K562 (cell line): ENCODE results near the gene SPDEF. TPM values are rescaled to one million over a fixed set of nuclear protein-coding genes. Genes with fewer than 3 reads are reported as not detected.

Experiments
- ATF4 ChIP-seq: fragments of 450-650 bp; formaldehyde crosslinking; IDR thresholded peaks from 2 replicates; pipeline ENCODE4 v1.4.0; 2022; ENCODE audit warnings: mild to moderate bottlenecking, moderate library complexity
- BDP1 ChIP-seq: IDR thresholded peaks from 3 replicates; pipeline ENCODE4 v1.6.1; 2011; ENCODE audit not compliant: insufficient read length, insufficient read depth
- ETV6 ChIP-seq, 3 experiments: fragments of 150-350 bp in 1 of 3; sonication (generic) in 1 of 3; formaldehyde crosslinking in 1 of 3; IDR thresholded peaks; 2 replicates each; pipeline versions ENCODE4 v1.6.1 to v1.8.0; 2014 to 2022; ENCODE audit warnings: borderline replicate concordance in 2 of 3, low read depth in 2 of 3, antibody characterized with exemption in 1 of 3, low read length in 1 of 3, mild to moderate bottlenecking in 1 of 3, missing genetic modification reagents in 1 of 3
- FIP1L1 ChIP-seq: fragments of 200-400 bp; formaldehyde crosslinking; IDR thresholded peaks from 2 replicates; pipeline ENCODE4 v1.6.1; 2018; ENCODE audit warnings: mild to moderate bottlenecking, low read depth, low read length; ENCODE audit not compliant: poor library complexity, severe bottlenecking
- FOXK2 ChIP-seq, 2 experiments: fragments of 450-650 bp; IDR thresholded peaks in 1 of 2; conservative IDR thresholded peaks in 1 of 2; 2 replicates each; pipeline ENCODE4 v1.6.1; 2016; ENCODE audit warnings: low read depth in 2 of 2, mild to moderate bottlenecking in 1 of 2
- HMGXB4 ChIP-seq: sonication (generic); formaldehyde crosslinking; IDR thresholded peaks from 2 replicates; pipeline ENCODE4 v1.8.1; 2023; ENCODE audit warnings: mild to moderate bottlenecking, missing genetic modification reagents
- KDM1A ChIP-seq, 2 experiments: fragments of 450-650 bp; IDR thresholded peaks; 2 replicates each; pipeline ENCODE4 v1.6.1; 2016; ENCODE audit warnings: mild to moderate bottlenecking in 2 of 2
- NCOA1 ChIP-seq: fragments of 450-650 bp; IDR thresholded peaks from 2 replicates; pipeline ENCODE4 v1.6.1; 2016; ENCODE audit warnings: low read depth
- NEUROD1 ChIP-seq: fragments of 150-350 bp; IDR thresholded peaks from 2 replicates; pipeline ENCODE4 v1.6.1; 2014; ENCODE audit warnings: borderline replicate concordance, low read length, low read depth; ENCODE audit not compliant: partially characterized antibody
- NR2F6 ChIP-seq: fragments of 450-650 bp; formaldehyde crosslinking; IDR thresholded peaks from 2 replicates; pipeline ENCODE4 v1.4.0; 2020; ENCODE audit warnings: mild to moderate bottlenecking
- POLR2AphosphoS5 ChIP-seq: IDR thresholded peaks from 2 replicates; pipeline ENCODE4 v1.6.1; 2011; ENCODE audit warnings: mild to moderate bottlenecking, low read depth, low read length, moderate library complexity; ENCODE audit not compliant: control insufficient read depth, insufficient read depth
- RNF2 ChIP-seq: sonication (generic); IDR thresholded peaks from 2 replicates; pipeline ENCODE4 v1.6.1; 2016
- SETDB1 ChIP-seq: IDR thresholded peaks from one replicate; pipeline ENCODE4 v1.6.1; 2012; ENCODE audit warnings: low read length, control low read depth, inconsistent platforms
- SP1 ChIP-seq: sonication (generic); formaldehyde crosslinking; IDR thresholded peaks from 2 replicates; pipeline ENCODE4 v1.8.1; 2022; ENCODE audit warnings: mild to moderate bottlenecking, missing genetic modification reagents
- TAF7 ChIP-seq: fragments of 450-650 bp; IDR thresholded peaks from 2 replicates; pipeline ENCODE4 v1.6.1; 2016; ENCODE audit warnings: missing genetic modification characterization, missing compliant biosample characterization
- TRIM24 ChIP-seq, 2 experiments: fragments of 450-650 bp; IDR thresholded peaks; 2 replicates each; pipeline ENCODE4 v1.6.1; 2016
- XRCC5 ChIP-seq: fragments of 200-400 bp; formaldehyde crosslinking; IDR thresholded peaks from 2 replicates; pipeline ENCODE4 v1.6.1; 2017; ENCODE audit warnings: low read depth, mild to moderate bottlenecking, low read length
- ZFP36 ChIP-seq: fragments of 150-350 bp; IDR thresholded peaks from 2 replicates; pipeline ENCODE4 v1.6.1; 2018; ENCODE audit warnings: low read length, low read depth; ENCODE audit not compliant: partially characterized antibody
- ZNF134 ChIP-seq: fragments of 250-450 bp; sonication (Bioruptor Pico); conservative IDR thresholded peaks from 2 replicates; pipeline ENCODE4 v1.4.0; 2020
- ZNF212 ChIP-seq: fragments of 450-650 bp; formaldehyde crosslinking; IDR thresholded peaks from 2 replicates; pipeline ENCODE4 v1.4.0; 2020; ENCODE audit warnings: mild to moderate bottlenecking
- polyA plus RNA-seq, 8 experiments: library from polyadenylated mRNA; depleted of rRNA in 4 of 8; stranded (reverse) in 5 of 8; unstranded in 3 of 8; fragments of >200 nt; fragmentation: Nextera tagmentation in 2 of 8; fragmentation: Illumina TruSeq in 1 of 8; extraction: Ambion mirVana in 2 of 8; extraction: Trizol in 1 of 8; gene quantifications; 2 replicates each; pipeline versions ENCODE4 v1.2.1 to v1.2.3, GENCODE V29; 2011 to 2014; ENCODE audit warnings: inconsistent platforms in 1 of 8, missing spikeins in 1 of 8
- total RNA-seq, 7 experiments: library from RNA; depleted of rRNA in 6 of 7; stranded (reverse); fragments of >200 nt in 6 of 7; fragmentation: Illumina TruSeq in 2 of 7; extraction: Trizol in 2 of 7; gene quantifications; 2 replicates each; pipeline versions ENCODE4 v1.2.1 to v1.2.3, GENCODE V29; 2011 to 2021; ENCODE audit warnings: low replicate concordance in 1 of 7
- TF ChIP-seq, protein P1 (sequence below): fragments of 250-450 bp; sonication (Bioruptor Pico); IDR thresholded peaks from 2 replicates; pipeline ENCODE4 v1.9.0; 2021; ENCODE audit warnings: mild to moderate bottlenecking
- TF ChIP-seq, protein P2 (sequence below): fragments of 450-650 bp; formaldehyde crosslinking; IDR thresholded peaks from 2 replicates; pipeline ENCODE4 v1.4.0; 2020; ENCODE audit warnings: mild to moderate bottlenecking
- TF ChIP-seq, protein P3 (sequence below): fragments of 150-350 bp; conservative IDR thresholded peaks from 2 replicates; pipeline ENCODE4 v1.6.1; 2014; ENCODE audit warnings: low read length

SPDEF gene
- total and polyA plus RNA-seq, 9 of the 15 experiments (the other 6 are each of a cell fraction or from before 2014, with no cell fraction given), result 0.04 to 0.12 (median 0.11) TPM; not detected in 5

DNA sequence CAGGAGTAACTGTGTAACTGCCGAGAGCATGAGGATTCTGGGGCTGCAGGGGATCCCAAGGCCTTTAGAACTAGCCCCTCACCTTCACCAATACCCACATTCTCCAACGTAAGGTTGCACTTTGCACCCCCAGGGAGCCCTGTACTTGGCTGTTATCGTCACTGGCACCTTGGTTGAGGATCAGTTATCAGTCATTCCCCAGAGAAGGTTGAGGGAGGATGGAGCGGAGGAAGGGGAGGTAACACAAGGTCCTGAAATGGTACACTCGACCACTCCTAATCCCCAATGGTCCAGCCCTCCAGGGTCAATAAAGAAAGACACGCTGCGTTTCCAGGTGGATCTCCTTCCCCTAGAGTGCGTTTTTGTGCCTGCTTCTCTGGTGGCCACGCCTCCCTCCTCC, 1.1 kb upstream of the SPDEF start (continued):
- TF ChIP-seq ATF4 (CRISPR knock-in tag) (no peak), ZFP36 (no peak), ZNF212 (CRISPR knock-in tag) (no peak), SP1 (CRISPR knock-in tag) (no peak), KDM1A (IDR thresholded peaks at IDR 0.05) (no peak), POLR2AphosphoS5 (peak; percentile 68; the same call in 1 of the 2 replicates), TAF7 (tag) (no peak), FOXK2 (conservative IDR thresholded peaks at IDR 0.05 in 1 of 2, IDR thresholded peaks at IDR 0.05 in 1 of 2; ENCODE audit: low read depth in 2 of 2) (0 out of 4 replicates have a peak, but pooled peaks of 1 of the 2 experiments have one; percentile 16), NR2F6 (CRISPR knock-in tag) (no peak), NEUROD1 (no peak), ZNF134 (CRISPR knock-in tag) (no peak), FIP1L1 (no peak), BDP1 (no peak), HMGXB4 (CRISPR knock-in tag) (no peak), RNF2 (no peak), SETDB1 (no peak), XRCC5 (no peak), NCOA1 (no peak), TRIM24 (IDR thresholded peaks at IDR 0.05) (peak in 1 of 2 experiments; percentile 63; a peak in 2 of 4 replicates), ETV6 (IDR thresholded peaks at IDR 0.05; ENCODE audit: borderline replicate concordance in 1 of 2, low read depth in 2 of 2, low read length in 1 of 2) (no peak), ETV6 (CRISPR knock-in tag; IDR thresholded peaks at IDR 0.05; ENCODE audit: borderline replicate concordance) (no peak)
- TF ChIP-seq, protein P1, sequence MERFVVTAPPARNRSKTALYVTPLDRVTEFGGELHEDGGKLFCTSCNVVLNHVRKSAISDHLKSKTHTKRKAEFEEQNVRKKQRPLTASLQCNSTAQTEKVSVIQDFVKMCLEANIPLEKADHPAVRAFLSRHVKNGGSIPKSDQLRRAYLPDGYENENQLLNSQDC, result no peak
- TF ChIP-seq, protein P2, sequence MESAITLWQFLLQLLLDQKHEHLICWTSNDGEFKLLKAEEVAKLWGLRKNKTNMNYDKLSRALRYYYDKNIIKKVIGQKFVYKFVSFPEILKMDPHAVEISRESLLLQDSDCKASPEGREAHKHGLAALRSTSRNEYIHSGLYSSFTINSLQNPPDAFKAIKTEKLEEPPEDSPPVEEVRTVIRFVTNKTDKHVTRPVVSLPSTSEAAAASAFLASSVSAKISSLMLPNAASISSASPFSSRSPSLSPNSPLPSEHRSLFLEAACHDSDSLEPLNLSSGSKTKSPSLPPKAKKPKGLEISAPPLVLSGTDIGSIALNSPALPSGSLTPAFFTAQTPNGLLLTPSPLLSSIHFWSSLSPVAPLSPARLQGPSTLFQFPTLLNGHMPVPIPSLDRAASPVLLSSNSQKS, result no peak
- TF ChIP-seq, protein P3, sequence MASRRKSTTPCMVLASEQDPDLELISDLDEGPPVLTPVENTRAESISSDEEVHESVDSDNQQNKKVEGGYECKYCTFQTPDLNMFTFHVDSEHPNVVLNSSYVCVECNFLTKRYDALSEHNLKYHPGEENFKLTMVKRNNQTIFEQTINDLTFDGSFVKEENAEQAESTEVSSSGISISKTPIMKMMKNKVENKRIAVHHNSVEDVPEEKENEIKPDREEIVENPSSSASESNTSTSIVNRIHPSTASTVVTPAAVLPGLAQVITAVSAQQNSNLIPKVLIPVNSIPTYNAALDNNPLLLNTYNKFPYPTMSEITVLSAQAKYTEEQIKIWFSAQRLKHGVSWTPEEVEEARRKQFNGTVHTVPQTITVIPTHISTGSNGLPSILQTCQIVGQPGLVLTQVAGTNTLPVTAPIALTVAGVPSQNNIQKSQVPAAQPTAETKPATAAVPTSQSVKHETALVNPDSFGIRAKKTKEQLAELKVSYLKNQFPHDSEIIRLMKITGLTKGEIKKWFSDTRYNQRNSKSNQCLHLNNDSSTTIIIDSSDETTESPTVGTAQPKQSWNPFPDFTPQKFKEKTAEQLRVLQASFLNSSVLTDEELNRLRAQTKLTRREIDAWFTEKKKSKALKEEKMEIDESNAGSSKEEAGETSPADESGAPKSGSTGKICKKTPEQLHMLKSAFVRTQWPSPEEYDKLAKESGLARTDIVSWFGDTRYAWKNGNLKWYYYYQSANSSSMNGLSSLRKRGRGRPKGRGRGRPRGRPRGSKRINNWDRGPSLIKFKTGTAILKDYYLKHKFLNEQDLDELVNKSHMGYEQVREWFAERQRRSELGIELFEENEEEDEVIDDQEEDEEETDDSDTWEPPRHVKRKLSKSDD, result no peak
